OCI-LY7 (cell line): ENCODE data around the gene DSCAM. TPM values are rescaled to one million over a fixed set of nuclear protein-coding genes. Genes with fewer than 3 reads are reported as not detected.

ENCODE experiments used
- BruUV-seq: library from RNA; stranded (reverse); fragments of 400-500 nt; replicated peaks from 2 replicates; lab custom pipeline; 2021; lab: Mats Ljungman, UMichigan
- CTCF ChIA-PET: fragments of 300-600 bp; sonication (Branson Sonifier 250); formaldehyde crosslinking; loops from one replicate; lab custom pipeline; 2022; ENCODE audit warnings: antibody characterized with exemption; ENCODE audit not compliant: unreplicated experiment; lab: Charles Lee
- POLR2A ChIA-PET: fragments of 300-600 bp; sonication (Branson Sonifier 250); formaldehyde crosslinking; loops from one replicate; lab custom pipeline; 2022; ENCODE audit warnings: antibody characterized with exemption; lab: Charles Lee
- DNase-seq: peaks from one replicate; pipeline ENCODE4 v3.0.0-alpha.2; 2015; ENCODE audit warnings: low spot score
- H2AFZ ChIP-seq: fragments of 200-600 bp; sonication (generic), shearing (Covaris generic); 2 replicates; pipeline ENCODE4 v1.6.1; 2014; ENCODE audit warnings: mild to moderate bottlenecking, antibody characterized with exemption, low read length, moderate library complexity
- H3K27ac ChIP-seq: fragments of 200-600 bp; sonication (generic); 2 replicates; pipeline ENCODE4 v1.5.1; 2014; ENCODE audit warnings: mixed run types, low read depth, mild to moderate bottlenecking, moderate library complexity, low read length, inconsistent platforms; ENCODE audit not compliant: poor library complexity, severe bottlenecking
- H3K36me3 ChIP-seq: fragments of 200-600 bp; sonication (generic); 2 replicates; pipeline ENCODE4 v1.6.1; 2014; ENCODE audit warnings: mild to moderate bottlenecking, antibody characterized with exemption, low read length, moderate library complexity, mixed read lengths; ENCODE audit not compliant: insufficient read depth
- H3K4me1 ChIP-seq: fragments of 200-600 bp; sonication (generic); 2 replicates; pipeline ENCODE4 v1.5.1; 2014; ENCODE audit warnings: mild to moderate bottlenecking, low read length; ENCODE audit not compliant: insufficient read depth, poor library complexity, severe bottlenecking
- H3K4me2 ChIP-seq: fragments of 200-600 bp; sonication (generic); 2 replicates; pipeline ENCODE4 v1.6.1; 2014; ENCODE audit warnings: mild to moderate bottlenecking, low read length
- H3K4me3 ChIP-seq: fragments of 200-600 bp; sonication (generic); 2 replicates; pipeline ENCODE4 v1.5.1; 2014; ENCODE audit warnings: mild to moderate bottlenecking, low read depth, low read length; ENCODE audit not compliant: poor library complexity, severe bottlenecking
- H3K79me2 ChIP-seq: fragments of 200-600 bp; sonication (generic); 2 replicates; pipeline ENCODE4 v1.6.1; 2016; ENCODE audit warnings: low read depth, mild to moderate bottlenecking, low read length, moderate library complexity, mixed read lengths; ENCODE audit not compliant: insufficient read depth
- H3K9me2 ChIP-seq: fragments of 200-600 bp; sonication (generic); 2 replicates; pipeline ENCODE4 v1.6.1; 2016; ENCODE audit warnings: mild to moderate bottlenecking, low read length, mixed read lengths; ENCODE audit not compliant: insufficient read depth
- H3K9me3 ChIP-seq: fragments of 200-600 bp; sonication (generic); 2 replicates; pipeline ENCODE4 v1.6.1; 2014; ENCODE audit warnings: mild to moderate bottlenecking, mixed run types, low read length, mixed read lengths
- H4K20me1 ChIP-seq: fragments of 200-600 bp; sonication (generic); 2 replicates; pipeline ENCODE4 v1.6.1; 2014; ENCODE audit warnings: mild to moderate bottlenecking, antibody characterized with exemption, low read length, moderate library complexity, mixed read lengths; ENCODE audit not compliant: insufficient read depth
- CTCF ChIP-seq: fragments of 200-600 bp; sonication (generic); conservative IDR thresholded peaks from 2 replicates; pipeline ENCODE4 v1.5.1; 2014; ENCODE audit warnings: mild to moderate bottlenecking, antibody characterized with exemption, low read length, moderate library complexity, mixed read lengths
- EZH2phosphoT487 ChIP-seq: fragments of 200-600 bp; sonication (generic); IDR thresholded peaks from 2 replicates; pipeline ENCODE4 v1.6.1; 2018; ENCODE audit warnings: low read depth, borderline replicate concordance, mild to moderate bottlenecking, mixed run types, antibody characterized with exemption, low read length, moderate library complexity, mixed read lengths
- intact Hi-C: fragments of 100-400 bp; cut with micrococcal nuclease; formaldehyde crosslinking; loops from one replicate; pipeline ENCODE4 v1.10.0; 2022; ENCODE audit not compliant: unreplicated experiment
- total RNA-seq, 2 experiments: library from RNA; depleted of rRNA in 1 of 2; stranded (reverse); fragments of >200 nt in 1 of 2; shearing (Covaris generic) in 1 of 2; gene quantifications; 2 replicates each; pipeline ENCODE4 v1.2.3, GENCODE V29; 2014 to 2022

The DSCAM gene
- total RNA-seq, 2 experiments from 2014 or later = not detected

DNA sequence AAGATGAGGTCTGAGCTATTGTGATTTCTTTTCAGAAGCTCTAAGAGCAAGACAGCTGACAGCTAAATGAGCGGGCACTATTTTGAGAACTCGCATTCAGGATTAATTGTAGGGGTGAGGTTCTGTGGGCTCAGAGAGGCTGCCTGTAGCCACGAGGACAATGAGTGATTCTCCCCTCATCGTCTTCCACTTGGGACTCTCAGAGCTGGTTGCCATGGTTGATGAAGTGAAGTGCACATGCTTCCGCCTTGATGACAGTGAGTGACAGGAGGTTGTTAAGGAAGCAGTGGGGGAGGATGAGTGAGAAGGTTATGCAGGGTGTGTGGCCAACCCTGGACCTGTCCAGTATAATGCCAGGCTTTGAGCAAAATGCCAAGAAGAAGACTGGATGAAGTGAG, 638.0 kb downstream of the DSCAM start:
- no peak for DNase-seq

GRCh38 chr21:40208206-40208947, 638.6 kb downstream of the DSCAM start:
- BruUV-seq = no TSS peak
- Histone ChIP-seq H3K9me3 (peaks cover 5% of the 10 kb centered on the region; the same call in 1 of the 2 replicates), H4K20me1 (no peaks in the 10 kb centered on the region), H3K27ac (no peak overlapping the region), H3K4me3 (no peak overlapping the region), H3K36me3 (no peaks in the 10 kb centered on the region), H3K4me1 (no peaks in the 10 kb centered on the region), H2AFZ (no peak overlapping the region), H3K79me2 (no peaks in the 10 kb centered on the region), H3K9me2 (no peaks in the 10 kb centered on the region), H3K4me2 (no peak overlapping the region)
- DNase-seq = no peak
- TF ChIP-seq CTCF (no peak), EZH2phosphoT487 (no peak)
- POLR2A ChIA-PET = no interaction called here
- intact Hi-C loops = no loop called here
- CTCF ChIA-PET = no interaction called here

More for the DNA sequence above, 638.0 kb downstream of the DSCAM start:
- no peaks in the 10 kb centered on the region for H3K79me2 ChIP-seq
- H4K20me1 ChIP-seq = no peaks in the 10 kb centered on the region
- no peak overlapping the region for H3K27ac ChIP-seq
- no peak overlapping the region for H2AFZ ChIP-seq
- no peak overlapping the region for H3K4me3 ChIP-seq
- H3K4me1 ChIP-seq = no peaks in the 10 kb centered on the region
- BruUV-seq = no TSS peak
- no peak for TF ChIP-seq EZH2phosphoT487
- no peak for TF ChIP-seq CTCF
- H3K9me3 ChIP-seq = peaks cover 5% of the 10 kb centered on the region; the same call in 1 of the 2 replicates
- CTCF ChIA-PET = no interaction called here
- H3K36me3 ChIP-seq = no peaks in the 10 kb centered on the region
- POLR2A ChIA-PET = interaction anchor here (0.6 kb wide), 1 partner anchor 46 kb away, joined by 4 read pairs; no protein-coding TSS in a partner anchor
- no peak overlapping the region for H3K4me2 ChIP-seq
- no peaks in the 10 kb centered on the region for H3K9me2 ChIP-seq
- intact Hi-C loops = no loop called here

- POLR2A ChIA-PET = no interaction called here
- Histone ChIP-seq H3K36me3 (no peaks in the 10 kb centered on the region), H3K4me3 (no peak overlapping the region), H3K4me2 (no peak overlapping the region), H4K20me1 (no peaks in the 10 kb centered on the region), H3K79me2 (no peaks in the 10 kb centered on the region), H3K9me2 (no peaks in the 10 kb centered on the region), H2AFZ (no peak overlapping the region), H3K27ac (no peak overlapping the region), H3K4me1 (no peaks in the 10 kb centered on the region), H3K9me3 (no peaks in the 10 kb centered on the region; the same call in 1 of the 2 replicates)
- TF ChIP-seq EZH2phosphoT487 = no peak
- no peak for TF ChIP-seq CTCF
- CTCF ChIA-PET = no interaction called here
- intact Hi-C loops = no loop called here
- no peak for DNase-seq
- no TSS peak for BruUV-seq
These were observed 646.0 kb downstream of the DSCAM start for GRCh38 chr21:40200946-40201345.
